ENCODE measurements around the gene GPRASP2. TPM values are rescaled to one million over a fixed set of nuclear protein-coding genes. Genes with fewer than 3 reads are reported as not detected.

Gene GPRASP2
- total RNA-seq, 1 experiment from 2014 or later: 0.97 TPM

DNA sequence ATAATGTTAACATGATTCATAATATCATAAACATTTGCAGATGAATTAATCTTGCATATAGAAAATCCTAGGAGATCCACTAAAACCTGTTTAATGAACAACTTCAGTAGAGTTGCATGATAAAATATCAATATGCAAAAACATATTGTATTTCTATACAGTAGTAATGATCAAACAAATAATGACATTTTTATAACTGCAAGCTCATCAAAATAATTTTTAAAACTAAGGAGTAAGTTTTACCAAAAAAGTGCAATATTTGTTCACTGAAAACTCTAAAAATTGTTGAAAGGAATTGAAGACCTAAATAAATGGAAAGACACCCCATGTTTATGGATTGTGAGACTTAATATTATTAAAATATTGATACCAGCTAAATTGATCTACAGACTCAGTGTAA, 15.9 kb upstream of the GPRASP2 start:
- DNase-seq: no peak
- Histone ChIP-seq H3K27me3 (ENCODE audit: low read length) (no peaks in the 10 kb centered on the region), H3K79me2 (ENCODE audit: low read length) (no peaks in the 10 kb centered on the region)

DNA sequence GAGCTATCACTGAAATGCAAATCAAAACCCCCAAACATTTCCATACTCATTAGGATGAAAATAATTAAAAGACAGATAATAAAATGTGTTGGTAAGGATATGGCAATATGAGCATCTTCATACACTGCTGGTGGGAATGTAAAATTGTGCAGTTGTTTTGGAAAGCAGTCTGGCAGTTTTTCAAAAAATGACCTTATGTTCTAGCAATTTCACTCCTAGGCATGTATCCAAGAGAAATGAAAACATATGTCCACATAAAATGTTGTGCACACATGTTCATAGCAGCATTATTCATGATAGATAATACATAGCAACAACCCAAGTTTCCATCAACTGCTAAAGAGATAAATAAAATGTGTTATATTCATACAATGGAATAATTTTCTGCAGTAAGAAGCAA, 14.8 kb upstream of the GPRASP2 start:
- no peaks in the 10 kb centered on the region for H3K27me3 ChIP-seq (ENCODE audit: low read length)
- no peak overlapping the region for H3K27ac ChIP-seq (ENCODE audit: low read length)
- no peak overlapping the region for H3K9ac ChIP-seq (ENCODE audit: low read length)
- H2AFZ ChIP-seq (ENCODE audit: low read length): no peak overlapping the region
- no peaks in the 10 kb centered on the region for H3K36me3 ChIP-seq (ENCODE audit: insufficient read depth, low read length)
- H3K79me2 ChIP-seq (ENCODE audit: low read length): no peaks in the 10 kb centered on the region
- H3K9me3 ChIP-seq (ENCODE audit: low read length): no peaks in the 10 kb centered on the region
- H3K4me3 ChIP-seq (ENCODE audit: low read length): no peak overlapping the region
- no peaks in the 10 kb centered on the region for H3K4me1 ChIP-seq (ENCODE audit: low read length)
- H3K4me2 ChIP-seq (ENCODE audit: low read depth, low read length, poor library complexity, severe bottlenecking): no peak overlapping the region
- H4K20me1 ChIP-seq (ENCODE audit: insufficient read depth, low read depth, low read length): no peaks in the 10 kb centered on the region
- H3K9me2 ChIP-seq (replicated peaks; ENCODE audit: insufficient read depth, low read length): no peaks in the 10 kb centered on the region
- DNase-seq: no peak

More for the DNA sequence above, 15.9 kb upstream of the GPRASP2 start:
- Histone ChIP-seq H3K36me3 (ENCODE audit: insufficient read depth, low read length) (no peaks in the 10 kb centered on the region), H3K9me2 (replicated peaks; ENCODE audit: insufficient read depth, low read length) (no peaks in the 10 kb centered on the region), H4K20me1 (ENCODE audit: insufficient read depth, low read depth, low read length) (no peaks in the 10 kb centered on the region), H3K4me3 (ENCODE audit: low read length) (no peak overlapping the region), H3K4me2 (ENCODE audit: low read depth, low read length, poor library complexity, severe bottlenecking) (no peak overlapping the region), H3K27ac (ENCODE audit: low read length) (no peak overlapping the region), H3K4me1 (ENCODE audit: low read length) (no peaks in the 10 kb centered on the region), H2AFZ (ENCODE audit: low read length) (no peak overlapping the region), H3K9me3 (ENCODE audit: low read length) (no peaks in the 10 kb centered on the region), H3K9ac (ENCODE audit: low read length) (no peak overlapping the region)

DNA sequence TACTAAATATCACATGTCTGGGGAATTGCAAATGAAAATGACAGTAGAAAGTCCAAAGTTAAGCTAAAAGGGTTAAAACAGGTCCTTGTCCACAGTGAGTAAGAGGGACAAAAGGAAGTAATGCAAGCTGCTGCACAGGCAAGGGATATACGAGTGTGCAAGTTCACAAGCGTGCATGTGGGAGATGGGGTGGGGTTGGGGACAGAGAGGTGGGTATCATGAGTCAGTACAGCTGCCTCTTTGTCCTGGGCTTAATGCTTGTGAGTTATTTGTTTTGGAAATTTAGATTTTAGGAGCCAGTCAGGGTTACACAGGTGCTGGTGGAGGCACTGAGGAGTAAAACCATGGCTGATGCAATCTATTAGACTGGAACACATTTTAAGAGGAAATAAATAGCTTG, 3.3 kb upstream of the GPRASP2 start:
- H3K9me2 ChIP-seq (replicated peaks; ENCODE audit: insufficient read depth, low read length): no peaks in the 10 kb centered on the region
- H3K9ac ChIP-seq (ENCODE audit: low read length): no peak overlapping the region
- no peaks in the 10 kb centered on the region for H3K36me3 ChIP-seq (ENCODE audit: insufficient read depth, low read length)
- no peak overlapping the region for H2AFZ ChIP-seq (ENCODE audit: low read length)
- no peaks in the 10 kb centered on the region for H3K27me3 ChIP-seq (ENCODE audit: low read length)
- H3K4me2 ChIP-seq (ENCODE audit: low read depth, low read length, poor library complexity, severe bottlenecking): no peak overlapping the region
- H3K79me2 ChIP-seq (ENCODE audit: low read length): no peaks in the 10 kb centered on the region
- no peaks in the 10 kb centered on the region for H4K20me1 ChIP-seq (ENCODE audit: insufficient read depth, low read depth, low read length)
- H3K9me3 ChIP-seq (ENCODE audit: low read length): no peaks in the 10 kb centered on the region
- DNase-seq: no peak
- no peak overlapping the region for H3K4me3 ChIP-seq (ENCODE audit: low read length)
- no peaks in the 10 kb centered on the region for H3K4me1 ChIP-seq (ENCODE audit: low read length)
- no peak overlapping the region for H3K27ac ChIP-seq (ENCODE audit: low read length)

DNA sequence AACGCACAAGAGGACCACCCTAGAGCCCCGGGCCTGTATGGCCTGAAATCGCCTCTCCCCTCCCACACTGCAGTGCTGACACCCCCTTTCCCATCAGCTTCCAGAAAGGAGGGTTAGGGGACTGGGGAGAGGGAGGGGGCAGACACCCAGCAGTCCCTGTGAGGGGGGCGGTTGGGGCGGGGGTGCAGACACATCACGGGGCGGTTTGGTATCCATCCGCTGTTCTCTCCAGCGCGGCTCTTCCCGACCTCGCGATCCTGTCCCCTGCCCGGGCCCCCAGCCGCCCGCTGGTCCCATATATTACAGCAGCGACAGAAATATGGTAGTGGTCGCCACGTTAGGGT, 404 bp upstream of the GPRASP2 start:
- Histone ChIP-seq H3K27ac (ENCODE audit: low read length) (no peak overlapping the region), H3K36me3 (ENCODE audit: insufficient read depth, low read length) (no peaks in the 10 kb centered on the region), H3K4me3 (ENCODE audit: low read length) (no peak overlapping the region), H3K9me2 (replicated peaks; ENCODE audit: insufficient read depth, low read length) (no peaks in the 10 kb centered on the region), H3K4me2 (ENCODE audit: low read depth, low read length, poor library complexity, severe bottlenecking) (no peak overlapping the region), H3K9me3 (ENCODE audit: low read length) (no peaks in the 10 kb centered on the region), H3K4me1 (ENCODE audit: low read length) (no peaks in the 10 kb centered on the region), H2AFZ (ENCODE audit: low read length) (no peak overlapping the region), H3K79me2 (ENCODE audit: low read length) (no peaks in the 10 kb centered on the region), H3K27me3 (ENCODE audit: low read length) (no peaks in the 10 kb centered on the region), H4K20me1 (ENCODE audit: insufficient read depth, low read depth, low read length) (no peaks in the 10 kb centered on the region), H3K9ac (ENCODE audit: low read length) (no peak overlapping the region)
- DNase-seq: no peak

DNA sequence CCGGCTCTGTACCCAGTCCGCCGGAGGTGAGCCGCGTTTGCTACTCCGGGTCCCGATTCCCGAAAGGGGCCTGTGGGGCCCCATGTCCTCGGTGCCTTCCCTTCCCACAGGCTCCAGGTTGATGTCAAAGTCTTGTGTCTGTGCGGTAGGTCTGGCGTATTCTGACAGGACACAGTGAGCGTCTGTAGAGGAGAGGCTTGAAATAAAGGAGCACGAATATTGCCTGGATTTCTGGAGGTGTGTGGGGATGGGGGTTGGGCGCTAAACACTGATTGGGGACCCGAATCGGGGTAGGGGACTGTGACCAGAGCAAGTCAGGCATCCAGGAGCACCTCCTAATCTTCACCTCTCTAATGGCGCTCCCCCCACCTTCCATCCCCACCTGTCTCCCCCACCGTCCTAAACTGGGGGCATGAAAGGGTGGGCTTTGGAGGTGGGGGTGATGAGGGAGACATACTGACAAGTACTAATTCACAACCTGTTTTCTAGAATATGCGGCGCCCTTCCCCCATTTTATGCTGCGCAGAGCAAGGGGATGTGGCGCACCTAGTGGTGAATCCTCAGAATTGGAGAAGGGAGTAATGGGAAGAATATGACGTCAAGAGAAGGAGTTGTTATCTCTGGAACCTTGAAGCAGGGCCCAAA, 855 bp downstream of the GPRASP2 start:
- H3K4me3 ChIP-seq (ENCODE audit: low read length): no peak overlapping the region
- H3K4me1 ChIP-seq (ENCODE audit: low read length): no peaks in the 10 kb centered on the region
- H2AFZ ChIP-seq (ENCODE audit: low read length): no peak overlapping the region
- H3K4me2 ChIP-seq (ENCODE audit: low read depth, low read length, poor library complexity, severe bottlenecking): no peak overlapping the region
- no peaks in the 10 kb centered on the region for H3K79me2 ChIP-seq (ENCODE audit: low read length)
- no peaks in the 10 kb centered on the region for H4K20me1 ChIP-seq (ENCODE audit: insufficient read depth, low read depth, low read length)
- H3K9ac ChIP-seq (ENCODE audit: low read length): no peak overlapping the region
- H3K36me3 ChIP-seq (ENCODE audit: insufficient read depth, low read length): no peaks in the 10 kb centered on the region
- no peaks in the 10 kb centered on the region for H3K9me3 ChIP-seq (ENCODE audit: low read length)
- no peaks in the 10 kb centered on the region for H3K27me3 ChIP-seq (ENCODE audit: low read length)
- no peak overlapping the region for H3K27ac ChIP-seq (ENCODE audit: low read length)
- no peaks in the 10 kb centered on the region for H3K9me2 ChIP-seq (replicated peaks; ENCODE audit: insufficient read depth, low read length)
- DNase-seq: no peak

DNA sequence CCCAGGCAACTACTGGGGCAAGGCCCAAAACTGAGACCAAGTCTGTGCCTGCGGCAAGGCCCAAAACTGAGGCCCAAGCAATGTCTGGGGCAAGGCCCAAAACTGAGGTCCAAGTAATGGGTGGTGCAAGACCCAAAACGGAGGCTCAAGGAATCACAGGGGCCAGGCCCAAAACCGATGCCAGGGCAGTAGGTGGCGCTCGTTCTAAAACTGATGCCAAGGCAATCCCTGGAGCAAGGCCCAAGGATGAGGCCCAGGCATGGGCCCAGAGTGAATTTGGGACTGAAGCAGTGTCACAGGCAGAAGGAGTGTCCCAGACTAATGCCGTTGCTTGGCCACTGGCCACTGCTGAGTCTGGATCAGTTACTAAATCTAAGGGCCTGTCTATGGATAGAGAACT, 2.7 kb downstream of the GPRASP2 start:
- no peaks in the 10 kb centered on the region for H3K9me2 ChIP-seq (replicated peaks; ENCODE audit: insufficient read depth, low read length)

DNA sequence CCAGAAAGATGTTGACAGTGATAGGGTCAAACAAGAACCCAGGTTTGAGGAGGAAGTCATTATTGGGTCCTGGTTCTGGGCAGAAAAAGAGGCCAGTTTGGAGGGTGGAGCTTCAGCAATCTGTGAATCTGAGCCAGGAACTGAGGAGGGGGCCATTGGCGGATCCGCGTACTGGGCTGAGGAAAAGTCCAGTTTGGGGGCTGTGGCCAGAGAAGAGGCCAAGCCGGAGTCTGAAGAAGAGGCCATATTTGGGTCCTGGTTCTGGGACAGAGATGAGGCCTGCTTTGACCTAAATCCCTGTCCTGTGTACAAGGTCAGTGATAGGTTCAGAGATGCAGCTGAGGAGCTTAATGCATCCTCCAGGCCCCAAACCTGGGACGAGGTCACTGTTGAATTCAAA, 3.7 kb downstream of the GPRASP2 start:
- Histone ChIP-seq H3K4me2 (ENCODE audit: low read depth, low read length, poor library complexity, severe bottlenecking) (no peak overlapping the region), H3K36me3 (ENCODE audit: insufficient read depth, low read length) (no peaks in the 10 kb centered on the region), H3K27me3 (ENCODE audit: low read length) (no peaks in the 10 kb centered on the region), H3K79me2 (ENCODE audit: low read length) (no peaks in the 10 kb centered on the region), H3K9ac (ENCODE audit: low read length) (no peak overlapping the region), H3K4me1 (ENCODE audit: low read length) (no peaks in the 10 kb centered on the region), H3K27ac (ENCODE audit: low read length) (no peak overlapping the region), H3K9me3 (ENCODE audit: low read length) (no peaks in the 10 kb centered on the region), H2AFZ (ENCODE audit: low read length) (no peak overlapping the region), H3K4me3 (ENCODE audit: low read length) (no peak overlapping the region), H3K9me2 (replicated peaks; ENCODE audit: insufficient read depth, low read length) (no peaks in the 10 kb centered on the region), H4K20me1 (ENCODE audit: insufficient read depth, low read depth, low read length) (no peaks in the 10 kb centered on the region)
- no peak for DNase-seq

More for the DNA sequence above, 2.7 kb downstream of the GPRASP2 start:
- no peak overlapping the region for H3K9ac ChIP-seq (ENCODE audit: low read length)
- no peak overlapping the region for H3K27ac ChIP-seq (ENCODE audit: low read length)
- DNase-seq: no peak
- no peak overlapping the region for H3K4me3 ChIP-seq (ENCODE audit: low read length)
- H2AFZ ChIP-seq (ENCODE audit: low read length): no peak overlapping the region
- H3K79me2 ChIP-seq (ENCODE audit: low read length): no peaks in the 10 kb centered on the region
- no peaks in the 10 kb centered on the region for H3K4me1 ChIP-seq (ENCODE audit: low read length)
- no peak overlapping the region for H3K4me2 ChIP-seq (ENCODE audit: low read depth, low read length, poor library complexity, severe bottlenecking)
- H3K36me3 ChIP-seq (ENCODE audit: insufficient read depth, low read length): no peaks in the 10 kb centered on the region
- H4K20me1 ChIP-seq (ENCODE audit: insufficient read depth, low read depth, low read length): no peaks in the 10 kb centered on the region
- no peaks in the 10 kb centered on the region for H3K9me3 ChIP-seq (ENCODE audit: low read length)
- no peaks in the 10 kb centered on the region for H3K27me3 ChIP-seq (ENCODE audit: low read length)

DNA sequence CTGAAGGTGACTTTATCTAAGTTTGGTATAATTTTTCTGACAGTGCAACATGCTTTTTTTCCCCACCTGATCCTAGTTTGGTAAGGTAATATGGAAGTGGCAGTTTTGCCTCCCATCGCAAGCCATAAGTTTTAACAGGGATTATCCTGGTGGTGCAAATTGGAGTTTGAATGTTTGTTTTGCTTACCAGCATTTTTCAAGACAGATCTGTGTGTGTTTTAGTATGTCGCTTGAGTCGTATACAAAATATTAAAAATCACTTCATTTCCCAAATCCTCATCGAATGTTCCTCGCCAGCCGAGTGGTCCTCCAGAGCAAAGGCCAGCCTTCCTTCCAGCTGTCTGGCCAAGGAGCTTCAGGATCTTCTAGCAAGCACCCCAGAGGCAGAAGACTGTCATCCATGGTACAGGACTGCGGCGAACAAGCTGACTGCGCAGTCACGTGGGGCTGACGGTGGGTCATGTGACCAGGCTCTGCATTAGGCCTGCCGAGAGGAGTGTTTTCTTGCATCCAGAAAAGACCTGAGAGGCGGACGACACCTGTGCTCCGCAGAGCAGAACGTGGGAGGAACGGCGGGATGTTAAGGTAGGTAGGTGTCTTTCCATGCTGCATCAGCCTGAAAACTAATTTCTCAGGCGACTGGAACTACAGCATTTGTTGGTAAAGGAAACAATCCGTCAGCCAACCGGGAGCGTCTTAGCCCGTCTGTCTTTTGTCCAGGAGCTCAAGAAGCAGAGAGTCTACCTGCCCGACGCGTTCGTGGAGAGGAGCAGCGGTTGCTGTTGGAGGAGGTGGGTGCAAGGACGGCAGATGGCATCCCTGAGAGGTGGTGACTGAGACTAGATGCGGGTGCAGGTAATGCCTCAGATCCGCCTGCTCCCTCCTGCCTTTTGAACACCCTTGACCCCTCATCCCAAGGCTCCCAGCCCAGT, 8.3 kb downstream of the GPRASP2 start, which contains the start of gene GPRASP3:
Gene GPRASP3, plus strand, starts transcription at position 507 of the 932 bp plus-strand sequence. CDS start 28,253 bp downstream, outside the sequence.
- DNase-seq: no peak
- Histone ChIP-seq H3K36me3 (ENCODE audit: insufficient read depth, low read length) (no peaks in the 10 kb centered on the region), H3K27ac (ENCODE audit: low read length) (no peak within 1 kb of the TSS), H3K4me2 (ENCODE audit: low read depth, low read length, poor library complexity, severe bottlenecking) (no peak within 1 kb of the TSS), H3K4me3 (ENCODE audit: low read length) (no peak within 1 kb of the TSS), H3K4me1 (ENCODE audit: low read length) (no peaks in the 10 kb centered on the region), H2AFZ (ENCODE audit: low read length) (no peak within 1 kb of the TSS), H3K9ac (ENCODE audit: low read length) (no peak within 1 kb of the TSS), H3K9me2 (replicated peaks; ENCODE audit: insufficient read depth, low read length) (no peaks in the 10 kb centered on the region), H3K27me3 (ENCODE audit: low read length) (no peaks in the 10 kb centered on the region), H4K20me1 (ENCODE audit: insufficient read depth, low read depth, low read length) (no peaks in the 10 kb centered on the region), H3K79me2 (ENCODE audit: low read length) (no peaks in the 10 kb centered on the region), H3K9me3 (ENCODE audit: low read length) (no peaks in the 10 kb centered on the region)
